ENCODE measurements around the gene ZDHHC1. TPM values are rescaled to one million over a fixed set of nuclear protein-coding genes. Genes with fewer than 3 reads are reported as not detected.

ZDHHC1 gene
- total RNA-seq, 4 donors from 2014 or later: 7.1 to 36.3 (median 20.5) TPM

DNA sequence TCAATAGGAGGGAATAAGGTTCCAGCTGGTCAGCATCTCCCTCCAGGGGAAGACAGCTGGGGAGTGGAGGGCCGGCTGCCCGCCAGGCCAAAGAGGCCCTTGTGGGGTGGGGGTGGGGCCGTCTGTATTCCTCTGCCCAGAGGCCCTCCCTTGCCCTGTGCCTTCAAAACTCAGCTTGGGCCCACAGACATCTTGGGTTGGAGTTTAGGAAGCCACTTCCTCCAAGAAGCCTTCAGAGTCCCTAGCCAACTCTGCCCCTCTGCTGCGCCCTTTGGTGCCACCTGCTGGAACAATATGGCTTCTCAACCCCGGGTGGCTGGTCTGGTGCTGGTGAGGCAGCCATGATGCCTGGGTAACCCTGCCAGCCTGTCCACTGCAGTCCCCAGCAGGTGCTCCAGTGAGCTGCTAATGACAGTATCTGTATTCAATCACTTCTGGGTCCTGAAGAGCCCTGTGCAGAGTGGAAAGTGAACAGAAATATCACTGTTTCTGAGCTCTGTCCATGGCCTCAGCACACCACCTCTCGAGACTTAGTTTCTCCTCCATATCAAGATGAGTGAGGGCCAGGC is 31.3 kb upstream of the ZDHHC1 start:
- Histone ChIP-seq H3K27me3 (no peaks in the 10 kb centered on the region), H3K4me3 (no peak overlapping the region), H3K27ac (peak overlapping the region; percentile 86 to 94 (median 88)), H3K36me3 (no peaks in the 10 kb centered on the region), H3K4me1 (peaks cover 83 to 100% (median 95%) of the 10 kb centered on the region in 4 donors), H3K9me3 (no peaks in the 10 kb centered on the region)
- intact Hi-C loops (cut with DNase I; ENCODE audit: low total_unique reads): no loop called here
- TF ChIP-seq POLR2AphosphoS5 (IDR thresholded peaks at IDR 0.05) (peak in 2 of 3 donors; percentile 42 to 44), EP300 (IDR thresholded peaks at IDR 0.05; ENCODE audit: low read depth) (no peak)
- TF ChIP-seq, protein P1, sequence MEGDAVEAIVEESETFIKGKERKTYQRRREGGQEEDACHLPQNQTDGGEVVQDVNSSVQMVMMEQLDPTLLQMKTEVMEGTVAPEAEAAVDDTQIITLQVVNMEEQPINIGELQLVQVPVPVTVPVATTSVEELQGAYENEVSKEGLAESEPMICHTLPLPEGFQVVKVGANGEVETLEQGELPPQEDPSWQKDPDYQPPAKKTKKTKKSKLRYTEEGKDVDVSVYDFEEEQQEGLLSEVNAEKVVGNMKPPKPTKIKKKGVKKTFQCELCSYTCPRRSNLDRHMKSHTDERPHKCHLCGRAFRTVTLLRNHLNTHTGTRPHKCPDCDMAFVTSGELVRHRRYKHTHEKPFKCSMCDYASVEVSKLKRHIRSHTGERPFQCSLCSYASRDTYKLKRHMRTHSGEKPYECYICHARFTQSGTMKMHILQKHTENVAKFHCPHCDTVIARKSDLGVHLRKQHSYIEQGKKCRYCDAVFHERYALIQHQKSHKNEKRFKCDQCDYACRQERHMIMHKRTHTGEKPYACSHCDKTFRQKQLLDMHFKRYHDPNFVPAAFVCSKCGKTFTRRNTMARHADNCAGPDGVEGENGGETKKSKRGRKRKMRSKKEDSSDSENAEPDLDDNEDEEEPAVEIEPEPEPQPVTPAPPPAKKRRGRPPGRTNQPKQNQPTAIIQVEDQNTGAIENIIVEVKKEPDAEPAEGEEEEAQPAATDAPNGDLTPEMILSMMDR (IDR thresholded peaks at IDR 0.05): peak; percentile 28 to 61 (median 46)
- peak; percentile 78 for DNase-seq
- in situ Hi-C loops (cut with MboI; ENCODE audit: low pct_ligation_motif_present in 1 of 4, low pct_unique_long_range_greater_than_20kb in 1 of 4, low sequenced_read_pairs in 3 of 4): no loop called here
- WGBS, 2 donors (ENCODE audit: low coverage in 1 of 2): 47% methylated on average over 5 of the region's 6 CpGs; no CpG with 5 or more reads in 1 of the 2 donors

DNA sequence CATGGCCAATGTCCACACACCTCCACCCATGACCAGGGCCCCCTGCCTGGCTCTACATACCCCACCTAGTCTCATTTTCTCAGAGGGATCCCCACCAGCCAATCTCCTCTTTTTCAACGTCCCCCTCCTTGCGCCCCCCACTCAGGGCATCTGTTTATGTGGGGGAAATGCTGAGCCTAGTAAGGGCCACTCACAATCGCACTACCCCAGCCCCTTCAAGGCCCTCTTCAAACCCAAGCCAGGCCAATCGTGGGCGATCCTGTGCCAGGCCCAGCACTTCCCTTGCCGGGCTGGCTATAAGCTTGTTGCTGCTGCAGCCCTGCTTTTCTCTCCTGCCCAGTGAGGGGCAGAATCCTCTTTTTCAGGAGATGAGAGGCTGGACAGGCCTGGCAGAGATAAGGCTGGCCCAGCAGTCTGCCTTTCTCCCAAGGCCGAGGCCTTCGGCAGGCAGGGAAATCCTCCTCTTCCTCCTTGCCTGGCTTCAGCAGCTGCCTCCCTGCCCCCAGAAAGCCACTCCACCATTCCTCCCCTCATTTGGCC is 30.8 kb upstream of the ZDHHC1 start:
- intact Hi-C loops (cut with DNase I; ENCODE audit: low total_unique reads): no loop called here
- WGBS, 2 donors (ENCODE audit: low coverage in 1 of 2): 44 to 81% methylated on average over 3 to 8 of the region's 8 CpGs
- peaks cover 88 to 100% (median 95%) of the 10 kb centered on the region in 4 donors for H3K4me1 ChIP-seq
- no peaks in the 10 kb centered on the region for H3K9me3 ChIP-seq
- no peaks in the 10 kb centered on the region for H3K27me3 ChIP-seq
- in situ Hi-C loops (cut with MboI; ENCODE audit: low pct_ligation_motif_present in 1 of 4, low pct_unique_long_range_greater_than_20kb in 1 of 4, low sequenced_read_pairs in 3 of 4): no loop called here
- H3K36me3 ChIP-seq: no peaks in the 10 kb centered on the region
- no peak overlapping the region for H3K4me3 ChIP-seq
- TF ChIP-seq POLR2AphosphoS5 (IDR thresholded peaks at IDR 0.05) (no peak), EP300 (IDR thresholded peaks at IDR 0.05; ENCODE audit: low read depth) (no peak), POLR2A (IDR thresholded peaks at IDR 0.05) (no peak)
- TF ChIP-seq, protein P1 (IDR thresholded peaks at IDR 0.05): no peak
- H3K27ac ChIP-seq: peak overlapping the region; percentile 86 to 94 (median 88)
- no peak for DNase-seq

DNA sequence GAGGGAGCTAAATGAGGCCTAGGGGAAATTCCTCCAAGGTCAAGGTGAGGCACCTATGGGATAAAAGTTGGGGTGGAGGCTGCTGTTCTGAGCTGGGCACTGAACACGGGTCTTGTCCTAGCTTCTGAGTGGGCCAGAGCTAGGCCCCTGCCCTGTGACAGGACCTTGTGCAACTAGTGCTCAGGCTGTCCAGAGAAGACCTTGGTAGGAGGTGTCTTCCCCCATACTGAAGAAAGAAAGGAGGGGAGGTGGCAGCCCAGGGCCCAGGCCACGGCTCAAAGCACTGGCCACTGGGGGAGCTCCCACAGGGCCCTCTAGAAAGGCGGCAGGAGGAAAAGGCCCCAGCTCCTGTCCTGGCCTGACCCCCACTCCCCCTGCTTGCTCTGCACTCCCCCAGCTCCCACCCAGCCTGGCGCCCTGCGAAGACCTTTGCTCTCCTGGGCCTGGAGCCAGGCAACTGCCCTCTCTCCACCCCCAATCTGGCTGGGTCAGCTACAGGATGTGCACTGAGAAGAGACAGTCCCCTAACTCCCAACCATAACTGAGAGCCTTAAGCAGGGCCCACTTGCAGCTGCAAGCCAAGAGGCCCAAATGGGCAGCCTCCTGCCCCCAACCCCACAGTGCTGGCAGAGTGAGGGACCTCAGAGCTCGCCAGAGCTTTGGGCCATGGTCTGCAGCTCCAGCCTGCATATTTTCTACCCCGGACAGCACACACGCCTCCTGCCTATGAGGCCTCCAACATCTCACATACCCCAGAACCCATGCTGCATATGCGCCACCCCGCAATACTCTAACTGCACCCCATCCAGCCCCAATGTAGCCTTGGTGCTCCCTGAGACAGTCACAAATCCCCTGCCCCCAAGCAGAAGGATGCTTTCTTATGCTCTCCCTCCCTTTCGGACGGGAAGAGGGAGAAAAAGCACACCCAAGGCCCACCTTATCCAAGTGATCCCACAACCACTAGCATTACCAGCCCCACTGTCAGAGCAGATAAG is 29.9 kb upstream of the ZDHHC1 start:
- WGBS, 2 donors (ENCODE audit: low coverage in 1 of 2): 66% methylated on average over 12 of the region's 12 CpGs; no CpG with 5 or more reads in 1 of the 2 donors
- H3K36me3 ChIP-seq: no peaks in the 10 kb centered on the region

DNA sequence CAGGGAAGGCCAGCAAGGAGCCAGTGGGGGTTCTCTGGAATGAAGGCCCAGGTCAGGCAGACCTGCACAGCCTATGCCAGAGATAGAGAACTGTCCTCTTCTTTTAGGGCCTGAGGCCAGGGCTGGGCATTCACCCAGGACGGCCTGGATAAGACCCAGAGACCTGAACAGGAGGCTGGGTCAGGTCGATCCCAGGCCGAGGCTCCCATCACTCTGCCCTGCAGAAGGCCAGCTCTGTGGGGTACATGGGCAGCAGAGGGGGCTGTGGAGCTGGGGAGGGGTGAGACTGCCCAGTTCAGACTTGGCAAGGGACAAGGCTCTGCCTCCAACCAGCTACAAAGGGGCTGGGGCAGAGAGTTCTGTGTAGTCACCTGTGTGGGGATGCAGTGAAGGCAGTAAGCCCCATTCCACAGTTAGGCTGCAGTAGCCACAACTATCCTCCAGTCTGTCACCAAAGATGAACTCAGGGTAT is 29.2 kb upstream of the ZDHHC1 start:
- Histone ChIP-seq H3K36me3 (no peaks in the 10 kb centered on the region), H3K27me3 (no peaks in the 10 kb centered on the region), H3K27ac (peak overlapping the region; percentile 86 to 94 (median 88)), H3K9me3 (no peaks in the 10 kb centered on the region), H3K4me1 (peaks cover 89 to 98% (median 94%) of the 10 kb centered on the region in 4 donors), H3K4me3 (no peak overlapping the region)
- intact Hi-C loops (cut with DNase I; ENCODE audit: low total_unique reads) (no loop called here), in situ Hi-C loops (cut with MboI; ENCODE audit: low pct_ligation_motif_present in 1 of 4, low pct_unique_long_range_greater_than_20kb in 1 of 4, low sequenced_read_pairs in 3 of 4) (no loop called here)
- TF ChIP-seq, protein P1 (IDR thresholded peaks at IDR 0.05): peak in 1 of 5 experiments; percentile 28
- TF ChIP-seq POLR2A (IDR thresholded peaks at IDR 0.05) (no peak), POLR2AphosphoS5 (IDR thresholded peaks at IDR 0.05) (no peak), EP300 (IDR thresholded peaks at IDR 0.05; ENCODE audit: low read depth) (no peak)
- DNase-seq: peak; percentile 8
- 71% methylated on average over 3 of the region's 3 CpGs; no CpG with 5 or more reads in 1 of the 2 donors for WGBS, 2 donors (ENCODE audit: low coverage in 1 of 2)

More for the DNA sequence above, 29.9 kb upstream of the ZDHHC1 start:
- Histone ChIP-seq H3K4me3 (no peak overlapping the region), H3K27ac (peak overlapping the region; percentile 86 to 94 (median 88)), H3K4me1 (peaks cover 88 to 98% (median 94%) of the 10 kb centered on the region in 4 donors), H3K9me3 (no peaks in the 10 kb centered on the region), H3K27me3 (no peaks in the 10 kb centered on the region)
- peak; percentile 73 for DNase-seq
- intact Hi-C loops (cut with DNase I; ENCODE audit: low total_unique reads): no loop called here
- peak in 1 of 3 donors; percentile 27 for TF ChIP-seq POLR2AphosphoS5 (IDR thresholded peaks at IDR 0.05)
- TF ChIP-seq EP300 (IDR thresholded peaks at IDR 0.05; ENCODE audit: low read depth): no peak
- in situ Hi-C loops (cut with MboI; ENCODE audit: low pct_ligation_motif_present in 1 of 4, low pct_unique_long_range_greater_than_20kb in 1 of 4, low sequenced_read_pairs in 3 of 4): no loop called here
